ENCODE measurements around the gene ITGBL1. TPM values are rescaled to one million over a fixed set of nuclear protein-coding genes. Genes with fewer than 3 reads are reported as not detected.

ITGBL1 gene
- total RNA-seq, 4 donors from 2014 or later, result 1.3 to 3.5 (median 2.4) TPM

GRCh38 chr13:101755228-101755887 is 302.9 kb downstream of the ITGBL1 start:
- TF ChIP-seq CTCF (IDR thresholded peaks at IDR 0.05), result no peak
- DNase-seq (ENCODE audit: low spot score) (no peak), ATAC-seq (ENCODE audit: low FRiP score) (no peak)

GRCh38 chr13:101757446-101758039 is 305.1 kb downstream of the ITGBL1 start:
- ATAC-seq (ENCODE audit: low FRiP score), result no peak
- no peak for TF ChIP-seq CTCF (IDR thresholded peaks at IDR 0.05)

DNA sequence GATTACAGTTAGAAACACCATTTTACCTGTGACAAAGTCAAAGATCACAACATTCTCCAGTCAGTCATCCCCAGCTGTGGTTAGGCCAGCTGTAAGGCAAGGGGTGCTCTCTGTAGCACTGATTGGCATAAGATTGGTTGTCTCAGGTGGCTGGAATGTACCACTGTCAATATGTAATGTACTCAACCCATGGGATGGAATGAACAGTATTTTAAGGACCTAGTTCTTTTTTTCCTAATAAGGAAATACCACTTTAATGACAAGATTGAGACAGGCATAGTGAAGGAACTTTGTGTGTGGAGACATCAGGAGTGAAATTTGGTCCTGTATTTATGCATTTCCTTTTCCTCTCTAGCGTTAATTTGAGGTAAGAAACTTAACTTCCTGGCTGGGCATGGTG is 310.7 kb downstream of the ITGBL1 start:
- no peak for TF ChIP-seq CTCF (IDR thresholded peaks at IDR 0.05)
- ATAC-seq (ENCODE audit: low FRiP score), result no peak
- DNase-seq (ENCODE audit: low spot score), result no peak

More at GRCh38 chr13:101757446-101758039, 305.1 kb downstream of the ITGBL1 start:
- no peak for DNase-seq (ENCODE audit: low spot score)

Other genes with a start within 250 kb of the ITGBL1 start
- gene NALCN, start 36.2 kb upstream of the ITGBL1 start, total RNA-seq, result under 1 TPM; 0.28 to 0.84 (median 0.38) TPM